Measurements from ENCODE around the gene VMP1. TPM values are rescaled to one million over a fixed set of nuclear protein-coding genes. Genes with fewer than 3 reads are reported as not detected.

VMP1 gene
- total and polyA plus RNA-seq, 2 of the 13 experiments (the other 11 are each of a cell fraction or from before 2014, with no cell fraction given) = 186 to 271 TPM

DNA sequence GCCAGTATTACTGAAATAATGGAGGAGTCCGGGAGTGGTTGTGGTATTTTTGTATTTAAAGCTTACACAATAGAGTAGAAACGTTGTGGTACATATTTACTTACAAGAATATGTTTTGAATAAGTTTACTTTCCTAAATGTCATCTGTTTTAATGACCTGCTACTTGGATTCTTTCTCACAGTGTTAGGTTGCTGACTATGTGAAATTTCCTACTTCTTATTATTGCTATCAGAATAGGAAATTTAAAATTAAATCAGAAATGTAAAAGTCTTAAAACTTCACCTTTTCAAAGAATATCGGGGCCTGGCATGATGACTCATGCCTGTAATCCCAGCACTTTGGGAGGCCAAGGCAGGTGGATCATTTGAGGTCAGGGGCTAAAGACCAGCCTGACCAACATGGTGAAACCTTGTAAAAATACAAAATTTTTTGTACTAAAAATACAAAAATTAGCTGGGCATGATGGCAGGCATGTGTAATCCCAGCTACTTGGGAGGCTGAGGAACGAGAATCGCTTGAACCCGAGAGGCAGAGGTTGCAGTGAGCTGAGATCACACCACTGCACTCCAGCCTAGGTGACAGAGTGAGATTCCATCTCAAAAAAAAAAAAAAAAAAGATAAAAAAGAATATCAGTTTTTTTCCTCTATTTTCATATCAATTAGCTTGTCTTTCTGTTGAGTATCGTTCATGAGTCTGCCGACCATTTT lies 77.8 kb downstream of the VMP1 start (continued):
- TF ChIP-seq ZNF546 (CRISPR knock-in tag; conservative IDR thresholded peaks at IDR 0.05) = no peak
- no peak for TF ChIP-seq ZNF564 (CRISPR knock-in tag; IDR thresholded peaks at IDR 0.05)
- no peak for TF ChIP-seq MEIS1 (CRISPR knock-in tag; IDR thresholded peaks at IDR 0.05; ENCODE audit: borderline replicate concordance)
- TF ChIP-seq JUN (CRISPR knock-in tag; IDR thresholded peaks at IDR 0.05) = peak; percentile 75; the same call in 1 of the 2 replicates
- no peak for TF ChIP-seq ZMYM3 (CRISPR knock-in tag; IDR thresholded peaks at IDR 0.05)
- TF ChIP-seq, protein P1, sequence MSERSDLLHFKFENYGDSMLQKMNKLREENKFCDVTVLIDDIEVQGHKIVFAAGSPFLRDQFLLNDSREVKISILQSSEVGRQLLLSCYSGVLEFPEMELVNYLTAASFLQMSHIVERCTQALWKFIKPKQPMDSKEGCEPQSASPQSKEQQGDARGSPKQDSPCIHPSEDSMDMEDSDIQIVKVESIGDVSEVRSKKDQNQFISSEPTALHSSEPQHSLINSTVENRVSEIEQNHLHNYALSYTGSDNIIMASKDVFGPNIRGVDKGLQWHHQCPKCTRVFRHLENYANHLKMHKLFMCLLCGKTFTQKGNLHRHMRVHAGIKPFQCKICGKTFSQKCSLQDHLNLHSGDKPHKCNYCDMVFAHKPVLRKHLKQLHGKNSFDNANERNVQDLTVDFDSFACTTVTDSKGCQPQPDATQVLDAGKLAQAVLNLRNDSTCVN (CRISPR knock-in tag; IDR thresholded peaks at IDR 0.05; ENCODE audit: borderline replicate concordance) = no peak
- TF ChIP-seq, protein P2, sequence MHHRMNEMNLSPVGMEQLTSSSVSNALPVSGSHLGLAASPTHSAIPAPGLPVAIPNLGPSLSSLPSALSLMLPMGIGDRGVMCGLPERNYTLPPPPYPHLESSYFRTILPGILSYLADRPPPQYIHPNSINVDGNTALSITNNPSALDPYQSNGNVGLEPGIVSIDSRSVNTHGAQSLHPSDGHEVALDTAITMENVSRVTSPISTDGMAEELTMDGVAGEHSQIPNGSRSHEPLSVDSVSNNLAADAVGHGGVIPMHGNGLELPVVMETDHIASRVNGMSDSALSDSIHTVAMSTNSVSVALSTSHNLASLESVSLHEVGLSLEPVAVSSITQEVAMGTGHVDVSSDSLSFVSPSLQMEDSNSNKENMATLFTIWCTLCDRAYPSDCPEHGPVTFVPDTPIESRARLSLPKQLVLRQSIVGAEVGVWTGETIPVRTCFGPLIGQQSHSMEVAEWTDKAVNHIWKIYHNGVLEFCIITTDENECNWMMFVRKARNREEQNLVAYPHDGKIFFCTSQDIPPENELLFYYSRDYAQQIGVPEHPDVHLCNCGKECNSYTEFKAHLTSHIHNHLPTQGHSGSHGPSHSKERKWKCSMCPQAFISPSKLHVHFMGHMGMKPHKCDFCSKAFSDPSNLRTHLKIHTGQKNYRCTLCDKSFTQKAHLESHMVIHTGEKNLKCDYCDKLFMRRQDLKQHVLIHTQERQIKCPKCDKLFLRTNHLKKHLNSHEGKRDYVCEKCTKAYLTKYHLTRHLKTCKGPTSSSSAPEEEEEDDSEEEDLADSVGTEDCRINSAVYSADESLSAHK (CRISPR knock-in tag; IDR thresholded peaks at IDR 0.05; ENCODE audit: borderline replicate concordance) = no peak
- TF ChIP-seq ZBTB8A (CRISPR knock-in tag; IDR thresholded peaks at IDR 0.05; ENCODE audit: borderline replicate concordance, low read depth) = no peak
- no peak for TF ChIP-seq ARNT2 (CRISPR knock-in tag; IDR thresholded peaks at IDR 0.05; ENCODE audit: low read depth)
- TF ChIP-seq ZNF501 (CRISPR knock-in tag; IDR thresholded peaks at IDR 0.05) = no peak
- TF ChIP-seq HMG20B (CRISPR knock-in tag; conservative IDR thresholded peaks at IDR 0.05) = no peak
- TF ChIP-seq CBX2 (IDR thresholded peaks at IDR 0.05; ENCODE audit: low read depth, low read length) = no peak
- no peak for TF ChIP-seq CBX2 (CRISPR knock-in tag; IDR thresholded peaks at IDR 0.05; ENCODE audit: low read depth)
- TF ChIP-seq ZNF256 (CRISPR knock-in tag; conservative IDR thresholded peaks at IDR 0.05) = no peak
- TF ChIP-seq NPAS2 (CRISPR knock-in tag; IDR thresholded peaks at IDR 0.05; ENCODE audit: borderline replicate concordance) = no peak
- TF ChIP-seq ZNF121 (CRISPR knock-in tag; IDR thresholded peaks at IDR 0.05) = no peak
- TF ChIP-seq, protein P3, sequence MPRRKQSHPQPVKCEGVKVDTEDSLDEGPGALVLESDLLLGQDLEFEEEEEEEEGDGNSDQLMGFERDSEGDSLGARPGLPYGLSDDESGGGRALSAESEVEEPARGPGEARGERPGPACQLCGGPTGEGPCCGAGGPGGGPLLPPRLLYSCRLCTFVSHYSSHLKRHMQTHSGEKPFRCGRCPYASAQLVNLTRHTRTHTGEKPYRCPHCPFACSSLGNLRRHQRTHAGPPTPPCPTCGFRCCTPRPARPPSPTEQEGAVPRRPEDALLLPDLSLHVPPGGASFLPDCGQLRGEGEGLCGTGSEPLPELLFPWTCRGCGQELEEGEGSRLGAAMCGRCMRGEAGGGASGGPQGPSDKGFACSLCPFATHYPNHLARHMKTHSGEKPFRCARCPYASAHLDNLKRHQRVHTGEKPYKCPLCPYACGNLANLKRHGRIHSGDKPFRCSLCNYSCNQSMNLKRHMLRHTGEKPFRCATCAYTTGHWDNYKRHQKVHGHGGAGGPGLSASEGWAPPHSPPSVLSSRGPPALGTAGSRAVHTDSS (CRISPR knock-in tag; conservative IDR thresholded peaks at IDR 0.05) = no peak
- TF ChIP-seq, protein P4, sequence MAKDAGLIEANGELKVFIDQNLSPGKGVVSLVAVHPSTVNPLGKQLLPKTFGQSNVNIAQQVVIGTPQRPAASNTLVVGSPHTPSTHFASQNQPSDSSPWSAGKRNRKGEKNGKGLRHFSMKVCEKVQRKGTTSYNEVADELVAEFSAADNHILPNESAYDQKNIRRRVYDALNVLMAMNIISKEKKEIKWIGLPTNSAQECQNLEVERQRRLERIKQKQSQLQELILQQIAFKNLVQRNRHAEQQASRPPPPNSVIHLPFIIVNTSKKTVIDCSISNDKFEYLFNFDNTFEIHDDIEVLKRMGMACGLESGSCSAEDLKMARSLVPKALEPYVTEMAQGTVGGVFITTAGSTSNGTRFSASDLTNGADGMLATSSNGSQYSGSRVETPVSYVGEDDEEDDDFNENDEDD (CRISPR knock-in tag; IDR thresholded peaks at IDR 0.05; ENCODE audit: borderline replicate concordance) = no peak
- no peak for TF ChIP-seq U2AF2 (IDR thresholded peaks at IDR 0.05; ENCODE audit: low read depth, low read length)
- TF ChIP-seq JUNB (CRISPR knock-in tag; IDR thresholded peaks at IDR 0.05; ENCODE audit: borderline replicate concordance) = peak; percentile 42; the same call in 1 of the 2 replicates
- TF ChIP-seq, protein P5, sequence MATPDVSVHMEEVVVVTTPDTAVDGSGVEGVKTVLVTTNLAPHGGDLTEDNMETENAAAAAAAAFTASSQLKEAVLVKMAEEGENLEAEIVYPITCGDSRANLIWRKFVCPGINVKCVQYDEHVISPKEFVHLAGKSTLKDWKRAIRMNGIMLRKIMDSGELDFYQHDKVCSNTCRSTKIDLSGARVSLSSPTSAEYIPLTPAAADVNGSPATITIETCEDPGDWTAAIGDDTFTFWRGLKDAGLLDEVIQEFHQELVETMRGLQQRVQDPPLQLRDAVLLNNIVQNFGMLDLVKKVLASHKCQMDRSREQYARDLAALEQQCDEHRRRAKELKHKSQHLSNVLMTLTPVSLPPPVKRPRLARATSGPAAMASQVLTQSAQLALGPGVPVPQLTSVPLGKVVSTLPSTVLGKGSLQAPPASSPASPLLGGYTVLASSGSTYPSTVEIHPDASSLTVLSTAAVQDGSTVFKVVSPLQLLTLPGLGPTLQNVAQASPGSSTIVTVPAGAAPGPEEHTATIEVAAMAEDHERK (CRISPR knock-in tag; IDR thresholded peaks at IDR 0.05; ENCODE audit: low read depth) = no peak
